Measurements from ENCODE around the gene CFAP77.

The CFAP77 gene

GRCh38 chr9:132409828-132410528, at the start of gene CFAP77:
Gene CFAP77, plus strand, starts transcription at chr9:132410211. Its CDS starts 61 bp downstream, at chr9:132410272.
- TF ChIP-seq CTCF (IDR thresholded peaks at IDR 0.05; ENCODE audit: low read depth, low read length), result no peak
- H3K4me3 ChIP-seq (replicated peaks in 1 of 2; ENCODE audit: low read depth in 2 of 2, low read length in 2 of 2), result peak within 1 kb of the TSS; percentile 41 to 57
- peak; percentile 70 for DNase-seq (ENCODE audit: low read depth in 2 of 2)

DNA sequence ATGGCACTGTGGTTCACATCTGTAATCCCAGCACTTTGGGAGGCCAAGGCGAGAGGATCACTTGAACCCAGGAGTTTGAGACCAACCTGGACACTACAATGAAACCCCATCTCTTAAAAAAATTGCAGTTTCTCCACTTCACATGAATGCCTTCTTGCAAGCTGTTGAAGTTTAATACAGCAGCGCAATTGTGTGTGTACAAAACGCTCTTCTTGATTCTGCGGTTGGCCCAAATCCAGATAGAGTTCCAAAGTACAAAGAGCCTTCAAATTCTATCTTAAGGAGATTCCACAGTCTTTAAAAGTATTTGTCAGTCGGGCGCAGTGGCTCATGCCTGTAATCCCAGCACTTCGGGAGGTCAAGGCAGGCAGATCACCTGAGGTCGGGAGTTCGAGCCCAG, 45.9 kb upstream of the CFAP77 start:
- DNase-seq (ENCODE audit: low read depth in 2 of 2), result no peak
- H3K4me3 ChIP-seq (replicated peaks in 1 of 2; ENCODE audit: low read depth in 2 of 2, low read length in 2 of 2), result no peak overlapping the region
- TF ChIP-seq CTCF (IDR thresholded peaks at IDR 0.05; ENCODE audit: low read depth, low read length), result no peak

DNA sequence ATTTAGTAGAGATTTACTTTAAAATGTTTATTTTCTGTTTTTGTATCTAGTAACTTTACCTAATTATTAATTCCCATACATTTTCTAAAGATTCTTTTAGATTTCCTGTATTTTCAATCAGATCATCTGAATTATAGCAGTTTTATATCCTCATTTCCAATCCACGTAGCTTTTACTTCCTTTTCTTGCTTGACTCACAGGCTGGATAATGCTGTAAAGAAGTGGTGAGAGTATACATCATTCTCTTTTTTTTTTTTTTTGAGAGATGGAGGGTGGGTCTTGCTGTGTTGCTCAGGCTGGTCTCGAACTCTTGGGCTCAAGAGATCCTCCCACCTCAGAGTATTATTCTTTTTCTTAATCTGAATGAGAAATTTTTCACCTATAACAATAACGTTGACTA, 44.0 kb upstream of the CFAP77 start:
- no peak for DNase-seq (ENCODE audit: low read depth in 2 of 2)
- TF ChIP-seq CTCF (IDR thresholded peaks at IDR 0.05; ENCODE audit: low read depth, low read length), result no peak
- H3K4me3 ChIP-seq (replicated peaks in 1 of 2; ENCODE audit: low read depth in 2 of 2, low read length in 2 of 2), result no peak overlapping the region

DNA sequence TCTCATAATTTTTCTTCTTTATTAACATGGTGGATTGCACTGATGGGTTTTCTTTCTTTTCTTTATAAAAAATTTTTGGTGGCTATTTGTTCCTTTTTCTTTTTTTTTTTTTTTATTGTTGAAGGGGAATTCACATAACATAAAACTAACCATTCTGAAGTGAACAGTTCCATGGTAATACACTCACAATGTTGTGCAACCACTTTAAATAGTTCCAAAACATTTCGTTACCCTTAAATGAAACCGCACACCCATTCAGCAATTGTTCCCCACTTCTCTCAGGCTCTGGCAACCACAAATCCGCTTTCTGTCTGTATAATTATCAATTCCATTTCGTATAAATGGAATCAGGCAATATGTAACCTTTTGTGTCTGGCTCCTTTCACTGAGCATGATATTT, 43.5 kb upstream of the CFAP77 start:
- no peak overlapping the region for H3K4me3 ChIP-seq (replicated peaks in 1 of 2; ENCODE audit: low read depth in 2 of 2, low read length in 2 of 2)
- no peak for TF ChIP-seq CTCF (IDR thresholded peaks at IDR 0.05; ENCODE audit: low read depth, low read length)
- DNase-seq (ENCODE audit: low read depth in 2 of 2), result no peak

- DNase-seq (ENCODE audit: low read depth in 2 of 2), result no peak
- TF ChIP-seq CTCF (IDR thresholded peaks at IDR 0.05; ENCODE audit: low read depth, low read length), result no peak
- no peak overlapping the region for H3K4me3 ChIP-seq (replicated peaks in 1 of 2; ENCODE audit: low read depth in 2 of 2, low read length in 2 of 2)
Observed at GRCh38 chr9:132367613-132368313, 42.2 kb upstream of the CFAP77 start.

DNA sequence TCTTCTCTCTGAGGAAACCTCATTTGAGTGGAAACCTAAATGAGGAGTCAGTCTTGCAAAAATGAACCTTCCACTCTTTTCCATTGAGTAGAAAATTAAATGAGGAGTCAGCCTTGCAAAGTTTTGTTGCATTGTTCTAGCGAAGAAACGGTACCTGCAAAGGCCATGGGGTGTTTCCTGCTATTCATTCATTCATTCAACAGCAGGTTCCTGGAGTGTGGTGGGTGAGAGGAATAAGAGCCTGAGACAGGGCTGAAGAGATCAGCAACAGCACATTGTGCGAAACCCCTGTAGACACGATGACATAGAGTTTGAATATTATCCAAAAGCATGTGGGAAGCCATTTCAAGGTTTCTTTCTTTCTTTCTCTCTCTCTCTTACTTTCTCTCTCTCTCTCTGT, 40.6 kb upstream of the CFAP77 start:
- no peak for DNase-seq (ENCODE audit: low read depth in 2 of 2)
- no peak overlapping the region for H3K4me3 ChIP-seq (replicated peaks in 1 of 2; ENCODE audit: low read depth in 2 of 2, low read length in 2 of 2)
- TF ChIP-seq CTCF (IDR thresholded peaks at IDR 0.05; ENCODE audit: low read depth, low read length), result no peak

Measured in cardiac fibroblast (primary cell).